CD14-positive monocyte (primary cell): Measurements from ENCODE around the gene TUBA1B. TPM values are rescaled to one million over a fixed set of nuclear protein-coding genes. Genes with fewer than 3 reads are reported as not detected.
A peak's percentile ranks its signal among the peaks of the same experiment; 100 is the strongest.

ENCODE experiments used
- DNase-seq, 3 donors: peaks; one replicate each; pipeline ENCODE4 v3.0.0-alpha.2; 2011 to 2022
- H2AFZ ChIP-seq: 2 replicates; pipeline ENCODE4 v1.6.0; 2012; ENCODE audit warnings: mild to moderate bottlenecking, low read depth, low read length, inconsistent platforms; ENCODE audit not compliant: insufficient read depth, poor library complexity, severe bottlenecking
- H3K27ac ChIP-seq, 2 donors: 1 replicate in 1 of 2; 2 replicates in 1 of 2; pipeline ENCODE4 v1.5.1; 2012 to 2013; ENCODE audit warnings: low read length in 2 of 2, control low read depth in 1 of 2, inconsistent platforms in 1 of 2, low read depth in 1 of 2, mild to moderate bottlenecking in 1 of 2
- H3K27me3 ChIP-seq, 2 donors: one replicate each; pipeline versions ENCODE4 v1.6.0 to v1.6.1; 2011 to 2013; ENCODE audit warnings: low read length in 2 of 2; ENCODE audit not compliant: control insufficient read depth in 2 of 2, insufficient read depth in 2 of 2
- H3K36me3 ChIP-seq, 2 donors: replicated peaks in 1 of 2; 1 replicate in 1 of 2; 2 replicates in 1 of 2; pipeline versions ENCODE4 v1.5.1 to v1.6.1; 2012 to 2013; ENCODE audit warnings: low read length in 2 of 2, control low read depth in 1 of 2, inconsistent platforms in 1 of 2, mild to moderate bottlenecking in 1 of 2; ENCODE audit not compliant: insufficient read depth in 2 of 2, control insufficient read depth in 1 of 2
- H3K4me1 ChIP-seq, 2 donors: 1 replicate in 1 of 2; 2 replicates in 1 of 2; pipeline versions ENCODE4 v1.5.1 to v1.6.1; 2012 to 2013; ENCODE audit warnings: low read length in 2 of 2, control low read depth in 1 of 2, inconsistent platforms in 1 of 2, mild to moderate bottlenecking in 1 of 2, moderate library complexity in 1 of 2; ENCODE audit not compliant: insufficient read depth in 2 of 2, control insufficient read depth in 1 of 2
- H3K4me2 ChIP-seq: replicated peaks from 2 replicates; pipeline ENCODE3; 2012; ENCODE audit warnings: low read length, moderate library complexity, mild to moderate bottlenecking; ENCODE audit not compliant: poor library complexity, severe bottlenecking; ENCODE audit errors: extremely low read depth
- H3K4me3 ChIP-seq, 3 experiments: fragments of 200-600 bp in 1 of 3; sonication (generic) in 1 of 3; replicated peaks in 1 of 3; 1 replicate in 2 of 3; 2 replicates in 1 of 3; pipeline ENCODE4 v1.5.1; 2011 to 2013; ENCODE audit warnings: low read length in 3 of 3, mild to moderate bottlenecking in 3 of 3, control low read depth in 2 of 3, low read depth in 2 of 3, inconsistent platforms in 1 of 3, moderate library complexity in 1 of 3
- H3K79me2 ChIP-seq: 2 replicates; pipeline ENCODE4 v1.6.0; 2012; ENCODE audit warnings: mild to moderate bottlenecking, control low read depth, inconsistent platforms, low read length, moderate library complexity; ENCODE audit not compliant: insufficient read depth
- H3K9ac ChIP-seq: 2 replicates; pipeline ENCODE4 v1.6.0; 2017; ENCODE audit warnings: low read length, mild to moderate bottlenecking; ENCODE audit not compliant: insufficient read depth, poor library complexity, severe bottlenecking
- H3K9me3 ChIP-seq, 2 donors: replicated peaks in 1 of 2; 1 replicate in 1 of 2; 2 replicates in 1 of 2; pipeline versions ENCODE4 v1.5.1 to v1.6.1; 2012 to 2013; ENCODE audit warnings: low read length in 2 of 2, control low read depth in 1 of 2; ENCODE audit not compliant: control insufficient read depth in 1 of 2, insufficient read depth in 1 of 2
- H4K20me1 ChIP-seq: 2 replicates; pipeline ENCODE4 v1.6.0; 2012; ENCODE audit warnings: mild to moderate bottlenecking, low read length, control low read depth, moderate library complexity; ENCODE audit not compliant: insufficient read depth
- H3K27ac Mint-ChIP-seq, 7 donors: one replicate each; pipeline ENCODE4 v1.8.0; 2020; ENCODE audit warnings: mild to moderate bottlenecking in 7 of 7, mixed read lengths in 7 of 7, moderate library complexity in 6 of 7, inconsistent platforms in 2 of 7
- H3K27me3 Mint-ChIP-seq, 3 donors: one replicate each; pipeline ENCODE4 v1.8.0; 2021 to 2022; ENCODE audit warnings: low read depth in 3 of 3, mild to moderate bottlenecking in 3 of 3, mixed read lengths in 3 of 3, moderate library complexity in 3 of 3, inconsistent platforms in 1 of 3
- H3K36me3 Mint-ChIP-seq, 2 donors: one replicate each; pipeline ENCODE4 v1.8.0; 2020; ENCODE audit warnings: mixed read lengths in 2 of 2, inconsistent platforms in 1 of 2, mild to moderate bottlenecking in 1 of 2
- H3K4me1 Mint-ChIP-seq: one replicate; pipeline ENCODE4 v1.8.0; 2020; ENCODE audit warnings: mild to moderate bottlenecking, mixed read lengths
- H3K4me3 Mint-ChIP-seq, 2 donors: one replicate each; pipeline ENCODE4 v1.8.0; 2020; ENCODE audit warnings: mild to moderate bottlenecking in 2 of 2, mixed read lengths in 2 of 2, moderate library complexity in 1 of 2
- H3K9me3 Mint-ChIP-seq, 7 donors: one replicate each; pipeline ENCODE4 v1.8.0; 2020 to 2022; ENCODE audit warnings: mixed read lengths in 7 of 7, mild to moderate bottlenecking in 6 of 7, moderate library complexity in 6 of 7, inconsistent platforms in 2 of 7
- CTCF ChIP-seq: fragments of 200-600 bp; IDR thresholded peaks from one replicate; pipeline ENCODE4 v1.8.0; 2022; ENCODE audit warnings: antibody characterized with exemption, mild to moderate bottlenecking
- WGBS: methylation state at CpG from one replicate; pipeline ENCODE4 v1.1.5; 2013; ENCODE audit warnings: missing lambda C conversion rate; ENCODE audit not compliant: insufficient coverage; 5-methylcytosine and 5-hydroxymethylcytosine counted together
- intact Hi-C, 2 donors: fragments of 100-400 bp; cut with micrococcal nuclease; formaldehyde crosslinking; loops; one replicate each; pipeline versions ENCODE4 v1.15.0 to v1.15.1; 2023
- polyA plus RNA-seq, 3 donors: library from polyadenylated mRNA; depleted of rRNA in 1 of 3; unstranded in 2 of 3; stranded (reverse) in 1 of 3; fragments of 300-500 nt in 2 of 3; fragments of >200 nt in 1 of 3; fragmentation: Illumina TruSeq in 2 of 3; gene quantifications; 1 replicate in 2 of 3; 2 replicates in 1 of 3; pipeline ENCODE4 v1.2.3, GENCODE V29; 2012 to 2021

Gene TUBA1B
- polyA plus RNA-seq, 3 donors: 481 to 538 (median 528) TPM

GRCh38 chr12:49111206-49111605 lies 20.0 kb downstream of the TUBA1B start:
- H3K27ac Mint-ChIP-seq: peak overlapping the region; percentile 85 to 96 (median 93)

DNA sequence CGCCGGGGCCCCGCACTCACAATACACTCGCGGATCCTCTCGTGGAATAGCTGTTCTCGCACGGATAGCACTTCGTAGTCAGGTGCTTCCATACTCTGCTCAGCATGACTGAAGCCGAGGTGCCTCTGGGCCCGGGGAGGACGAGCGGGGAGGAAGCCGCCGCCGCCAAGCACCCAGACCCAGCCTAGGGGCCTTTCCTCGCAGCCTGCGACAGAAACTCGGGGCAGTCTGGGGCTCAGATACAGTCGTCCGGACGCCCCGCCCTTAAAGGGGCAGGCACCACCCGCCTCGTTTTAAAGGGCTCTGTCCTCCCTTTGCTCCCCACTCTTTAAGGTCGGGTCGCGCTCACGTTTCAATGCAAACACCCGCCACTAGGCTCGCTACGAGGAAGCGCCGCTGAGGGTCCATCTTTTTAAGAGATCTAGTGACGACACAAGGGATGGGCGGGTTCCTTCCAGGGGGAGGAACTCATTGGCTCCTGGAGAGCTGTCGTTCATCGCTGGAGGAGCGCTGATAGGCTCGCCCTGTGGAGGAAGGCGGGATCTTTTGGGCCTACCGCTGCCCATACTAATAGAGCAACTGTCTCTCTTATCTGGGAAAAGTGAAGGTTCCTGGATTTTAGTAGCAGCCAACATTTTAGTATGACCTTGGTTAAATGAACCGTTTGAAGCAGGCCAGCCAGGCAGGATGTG lies 20.6 kb downstream of the TUBA1B start, which contains the start of gene LMBR1L:
LMBR1L (minus strand) TSS at position 384 of the 692 bp plus-strand sequence; CDS start at position 92, 292 bp downstream.
- H3K4me3 Mint-ChIP-seq: peak within 1 kb of the TSS; percentile 95 to 100
- peaks cover 10 to 11% of the 10 kb centered on the region in 2 donors for H3K36me3 Mint-ChIP-seq
- peak; percentile 97 to 99 (median 98) for DNase-seq
- WGBS: 0% methylated on average over 26 of the region's 43 CpGs
- peak; percentile 57 for TF ChIP-seq CTCF
- H3K4me1 ChIP-seq: peaks cover 42 to 50% of the 10 kb centered on the region in 2 donors
- peaks cover 0 to 1% (median 1%) of the 10 kb centered on the region in 3 donors for H3K27me3 Mint-ChIP-seq
- peak within 1 kb of the TSS; percentile 71 to 100 (median 71) for H3K4me3 ChIP-seq
- peak within 1 kb of the TSS; percentile 93 for H3K4me2 ChIP-seq
- peaks cover 37% of the 10 kb centered on the region for H4K20me1 ChIP-seq
- H3K27ac Mint-ChIP-seq: peak within 1 kb of the TSS; percentile 90 to 96 (median 95)
- peak within 1 kb of the TSS; percentile 86 for H2AFZ ChIP-seq
- H3K79me2 ChIP-seq: peaks cover 33% of the 10 kb centered on the region
- H3K9me3 Mint-ChIP-seq: no peaks in the 10 kb centered on the region
- H3K9me3 ChIP-seq: no peaks in the 10 kb centered on the region
- no peaks in the 10 kb centered on the region for H3K27me3 ChIP-seq
- peak within 1 kb of the TSS; percentile 83 for H3K9ac ChIP-seq
- peak within 1 kb of the TSS; percentile 84 to 91 for H3K27ac ChIP-seq
- peaks cover 5 to 9% of the 10 kb centered on the region in 2 donors for H3K36me3 ChIP-seq
- intact Hi-C loops: loop anchor here in 1 of 2 donors (1.0 kb wide), 1 partner anchor 40 kb away; no protein-coding TSS in a partner anchor
- peaks cover 47% of the 10 kb centered on the region for H3K4me1 Mint-ChIP-seq

More at GRCh38 chr12:49111206-49111605, 20.0 kb downstream of the TUBA1B start:
- H3K9me3 Mint-ChIP-seq: no peaks in the 10 kb centered on the region
- WGBS: 60% methylated on average over 2 of the region's 6 CpGs
- peaks cover 6 to 10% of the 10 kb centered on the region in 2 donors for H3K36me3 Mint-ChIP-seq
- peak overlapping the region; percentile 80 to 95 for H3K4me3 Mint-ChIP-seq
- no peaks in the 10 kb centered on the region for H3K9me3 ChIP-seq
- H3K4me1 Mint-ChIP-seq: peaks cover 41% of the 10 kb centered on the region
- peak overlapping the region in 1 of 3 experiments; percentile 100 for H3K4me3 ChIP-seq
- peaks cover 5 to 9% of the 10 kb centered on the region in 2 donors for H3K36me3 ChIP-seq
- no peak for TF ChIP-seq CTCF
- H3K9ac ChIP-seq: no peak overlapping the region
- H4K20me1 ChIP-seq: peaks cover 31% of the 10 kb centered on the region
- intact Hi-C loops: loop anchor here in 1 of 2 donors (1.0 kb wide), 1 partner anchor 41 kb away; no protein-coding TSS in a partner anchor
- DNase-seq: no peak
- no peaks in the 10 kb centered on the region for H3K27me3 ChIP-seq
- peak overlapping the region; percentile 93 for H3K4me2 ChIP-seq
- H3K79me2 ChIP-seq: peaks cover 32% of the 10 kb centered on the region
- H3K27me3 Mint-ChIP-seq: peaks cover 0 to 1% (median 1%) of the 10 kb centered on the region in 3 donors
- peak overlapping the region; percentile 84 to 91 for H3K27ac ChIP-seq
- peaks cover 36 to 44% of the 10 kb centered on the region in 2 donors for H3K4me1 ChIP-seq
- peak overlapping the region; percentile 86 for H2AFZ ChIP-seq
